CD1c-positive myeloid dendritic cell (primary cell): Measurements from ENCODE around the gene ESRRB.

Source experiments
- DNase-seq: peaks from one replicate; pipeline ENCODE4 v3.0.0-alpha.2; 2016; ENCODE audit errors: extremely low spot score

The ESRRB gene

GRCh38 chr14:76407449-76408150 is 31.7 kb downstream of the ESRRB start:
- no peak for DNase-seq

GRCh38 chr14:76408877-76409276 is 32.9 kb downstream of the ESRRB start:
- DNase-seq = no peak

GRCh38 chr14:76412501-76412900 is 36.6 kb downstream of the ESRRB start:
- no peak for DNase-seq

GRCh38 chr14:76413106-76413961 is 37.4 kb downstream of the ESRRB start:
- no peak for DNase-seq

- DNase-seq = no peak
Measured at GRCh38 chr14:76413962-76414600, 38.1 kb downstream of the ESRRB start.

- DNase-seq = no peak
Measured at GRCh38 chr14:76419399-76419798, 43.5 kb downstream of the ESRRB start.

GRCh38 chr14:76420827-76421226 is 44.9 kb downstream of the ESRRB start:
- no peak for DNase-seq

GRCh38 chr14:76421662-76422061 is 45.7 kb downstream of the ESRRB start:
- DNase-seq = no peak

- no peak for DNase-seq
Measured at GRCh38 chr14:76422662-76423061, 46.7 kb downstream of the ESRRB start.

GRCh38 chr14:76423534-76423933 is 47.6 kb downstream of the ESRRB start:
- no peak for DNase-seq

GRCh38 chr14:76424359-76424758 is 48.4 kb downstream of the ESRRB start:
- DNase-seq = no peak

- DNase-seq = no peak
Measured at GRCh38 chr14:76426161-76426696, 50.3 kb downstream of the ESRRB start.

- DNase-seq = no peak
Measured at GRCh38 chr14:76428611-76429010, 52.7 kb downstream of the ESRRB start.

- no peak for DNase-seq
Measured at GRCh38 chr14:76430017-76430416, 54.1 kb downstream of the ESRRB start.

GRCh38 chr14:76430475-76430980 is 54.6 kb downstream of the ESRRB start:
- no peak for DNase-seq

- DNase-seq = no peak
Measured at GRCh38 chr14:76431538-76431937, 55.6 kb downstream of the ESRRB start.

GRCh38 chr14:76432827-76433752 is 57.2 kb downstream of the ESRRB start:
- DNase-seq = no peak

- DNase-seq = no peak
Measured at GRCh38 chr14:76434220-76434619, 58.3 kb downstream of the ESRRB start.

- DNase-seq = no peak
Measured at GRCh38 chr14:76439237-76439775, 63.4 kb downstream of the ESRRB start.

- no peak for DNase-seq
Measured at GRCh38 chr14:76446486-76446885, 70.5 kb downstream of the ESRRB start.

GRCh38 chr14:76446921-76447320 is 71.0 kb downstream of the ESRRB start:
- DNase-seq = no peak
